Sciatic nerve (tissue), 2 donors: ENCODE data around the gene IFNE. TPM values are rescaled to one million over a fixed set of nuclear protein-coding genes. Genes with fewer than 3 reads are reported as not detected.

ENCODE experiments used
- ATAC-seq: fragments of 200-7000 bp; cut with Tn5 transposase; one replicate; pipeline ENCODE4 v1.9.1; 2020; ENCODE audit warnings: mild to moderate bottlenecking, moderate library complexity
- DNase-seq: peaks from one replicate; pipeline ENCODE4 v3.0.0-alpha.2; 2020; ENCODE audit warnings: low spot score
- intact Hi-C: fragments of 100-400 bp; cut with DNase I; formaldehyde crosslinking; loops from one replicate; pipeline ENCODE4 v1.14.2; 2022
- total RNA-seq: library from RNA; stranded (reverse); fragmentation: NEBNext Ultra II Directional; extraction: Animal tissue kit (Norgen Biotek cat#: 25700); gene quantifications from one replicate; pipeline ENCODE4 v1.2.1, GENCODE V29; 2021
- donor health status: DM: no; HTN: no; CAD: no.
- donor health status: DM: no; HTN: no; CAD: no.

Gene IFNE
- total RNA-seq: not detected

- intact Hi-C loops: no loop called here
- no peak for ATAC-seq
- DNase-seq: no peak
Measured at GRCh38 chr9:21482213-21482612, at the start of gene IFNE. Gene IFNE (minus strand): TSS chr9:21482313. CDS start chr9:21481694, 619 bp downstream.

- DNase-seq (no peak), ATAC-seq (no peak)
- intact Hi-C loops: no loop called here
Measured at GRCh38 chr9:21528123-21528808, 46.2 kb upstream of the IFNE start.

- ATAC-seq (no peak), DNase-seq (no peak)
- intact Hi-C loops: no loop called here
Measured at GRCh38 chr9:21527579-21527978, 45.5 kb upstream of the IFNE start.

GRCh38 chr9:21525174-21525573 is 43.1 kb upstream of the IFNE start:
- DNase-seq: no peak
- intact Hi-C loops: no loop called here
- ATAC-seq: no peak

GRCh38 chr9:21524099-21524830 is 42.2 kb upstream of the IFNE start:
- intact Hi-C loops: no loop called here
- no peak for DNase-seq
- ATAC-seq: no peak

GRCh38 chr9:21523021-21524014 is 41.2 kb upstream of the IFNE start:
- intact Hi-C loops: no loop called here
- DNase-seq (no peak), ATAC-seq (no peak)

GRCh38 chr9:21522348-21522747 is 40.2 kb upstream of the IFNE start:
- intact Hi-C loops: no loop called here
- DNase-seq (no peak), ATAC-seq (no peak)

GRCh38 chr9:21521448-21521847 is 39.3 kb upstream of the IFNE start:
- intact Hi-C loops: no loop called here
- ATAC-seq: no peak
- DNase-seq: no peak

GRCh38 chr9:21520501-21521228 is 38.6 kb upstream of the IFNE start:
- intact Hi-C loops: no loop called here
- DNase-seq (no peak), ATAC-seq (no peak)

- DNase-seq (no peak), ATAC-seq (no peak)
- intact Hi-C loops: no loop called here
Measured at GRCh38 chr9:21519855-21520434, 37.8 kb upstream of the IFNE start.

- ATAC-seq (no peak), DNase-seq (no peak)
- intact Hi-C loops: no loop called here
Measured at GRCh38 chr9:21516796-21517195, 34.7 kb upstream of the IFNE start.

GRCh38 chr9:21513431-21513830 is 31.3 kb upstream of the IFNE start:
- intact Hi-C loops: no loop called here
- ATAC-seq (no peak), DNase-seq (no peak)

- ATAC-seq (no peak), DNase-seq (no peak)
- intact Hi-C loops: no loop called here
Measured at GRCh38 chr9:21510806-21511205, 28.7 kb upstream of the IFNE start.

- intact Hi-C loops: no loop called here
- DNase-seq (no peak), ATAC-seq (no peak)
Measured at GRCh38 chr9:21507483-21507790, 25.3 kb upstream of the IFNE start.

GRCh38 chr9:21506626-21507482 is 24.7 kb upstream of the IFNE start:
- intact Hi-C loops: no loop called here

GRCh38 chr9:21505425-21506179 is 23.5 kb upstream of the IFNE start:
- ATAC-seq (no peak), DNase-seq (no peak)
- intact Hi-C loops: no loop called here

More at GRCh38 chr9:21506626-21507482, 24.7 kb upstream of the IFNE start:
- no peak for DNase-seq
- no peak for ATAC-seq

GRCh38 chr9:21504894-21505293 is 22.8 kb upstream of the IFNE start:
- ATAC-seq: no peak
- intact Hi-C loops: no loop called here
- no peak for DNase-seq
